AG04449 (cell line): ENCODE measurements around the gene NUDT2.

Experiments used
- CTCF ChIA-PET: fragments of 350-600 bp; formaldehyde crosslinking; extraction: SDS; loops from one replicate; lab custom pipeline; 2021; ENCODE audit warnings: antibody characterized with exemption; lab: Yijun Ruan, JAX
- POLR2A ChIA-PET: fragments of 400-600, 350-600 bp; formaldehyde crosslinking; extraction: SDS; loops from one replicate; lab custom pipeline; 2020; ENCODE audit warnings: antibody characterized with exemption, inconsistent platforms; lab: Yijun Ruan, JAX
- DNase-seq: peaks from one replicate; pipeline ENCODE4 v3.0.0-alpha.2; 2010; ENCODE audit warnings: low read depth, low spot score
- H3K4me3 ChIP-seq: 2 replicates; pipeline ENCODE4 v1.5.1; 2011; ENCODE audit warnings: low read depth, mild to moderate bottlenecking, control low read depth, low read length
- TF ChIP-seq, protein P1 (sequence below): IDR thresholded peaks from one replicate; pipeline ENCODE4 v1.5.1; 2011; ENCODE audit warnings: mild to moderate bottlenecking, moderate library complexity, low read length, control low read depth, inconsistent platforms; ENCODE audit not compliant: insufficient read depth; ENCODE audit errors: missing control alignments

NUDT2 gene

GRCh38 chr9:34381323-34381722 is 52.0 kb downstream of the NUDT2 start:
- TF ChIP-seq, protein P1, sequence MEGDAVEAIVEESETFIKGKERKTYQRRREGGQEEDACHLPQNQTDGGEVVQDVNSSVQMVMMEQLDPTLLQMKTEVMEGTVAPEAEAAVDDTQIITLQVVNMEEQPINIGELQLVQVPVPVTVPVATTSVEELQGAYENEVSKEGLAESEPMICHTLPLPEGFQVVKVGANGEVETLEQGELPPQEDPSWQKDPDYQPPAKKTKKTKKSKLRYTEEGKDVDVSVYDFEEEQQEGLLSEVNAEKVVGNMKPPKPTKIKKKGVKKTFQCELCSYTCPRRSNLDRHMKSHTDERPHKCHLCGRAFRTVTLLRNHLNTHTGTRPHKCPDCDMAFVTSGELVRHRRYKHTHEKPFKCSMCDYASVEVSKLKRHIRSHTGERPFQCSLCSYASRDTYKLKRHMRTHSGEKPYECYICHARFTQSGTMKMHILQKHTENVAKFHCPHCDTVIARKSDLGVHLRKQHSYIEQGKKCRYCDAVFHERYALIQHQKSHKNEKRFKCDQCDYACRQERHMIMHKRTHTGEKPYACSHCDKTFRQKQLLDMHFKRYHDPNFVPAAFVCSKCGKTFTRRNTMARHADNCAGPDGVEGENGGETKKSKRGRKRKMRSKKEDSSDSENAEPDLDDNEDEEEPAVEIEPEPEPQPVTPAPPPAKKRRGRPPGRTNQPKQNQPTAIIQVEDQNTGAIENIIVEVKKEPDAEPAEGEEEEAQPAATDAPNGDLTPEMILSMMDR: no peak
- peak overlapping the region; percentile 56 for H3K4me3 ChIP-seq
- ChIA-PET POLR2A (no interaction called here), CTCF (interaction anchor here (0.8 to 8.7 kb wide), 8 partner anchors 11 to 223 kb away, joined by 3 to 154 read pairs (median 9); no protein-coding TSS in a partner anchor)
- DNase-seq: no peak

GRCh38 chr9:34382054-34382453 is 52.7 kb downstream of the NUDT2 start:
- ChIA-PET POLR2A (no interaction called here), CTCF (interaction anchor here (0.8 to 8.7 kb wide), 5 partner anchors 12 to 210 kb away, joined by 3 to 154 read pairs (median 3); no protein-coding TSS in a partner anchor)
- DNase-seq: no peak
- no peak overlapping the region for H3K4me3 ChIP-seq
- TF ChIP-seq, protein P1: no peak

DNA sequence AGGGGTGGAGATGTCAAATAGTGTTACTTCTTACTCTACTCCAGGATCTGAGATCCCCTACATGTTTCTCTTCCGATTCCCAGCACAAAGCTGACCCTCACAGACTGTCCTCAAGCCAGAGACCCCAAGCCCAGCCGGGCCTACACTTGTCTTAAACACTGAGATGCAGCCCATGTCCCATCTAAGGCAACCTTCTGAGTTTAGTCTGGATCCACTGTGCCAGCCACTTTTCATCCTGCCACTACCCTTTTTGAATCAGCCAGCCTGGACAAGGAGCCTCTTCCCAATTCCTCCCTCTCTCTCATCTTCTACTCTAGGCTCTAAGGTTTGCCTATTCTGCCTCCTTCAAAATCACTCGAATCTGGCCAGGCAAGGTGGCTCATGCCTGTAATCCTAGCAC is 53.5 kb downstream of the NUDT2 start:
- DNase-seq: no peak
- CTCF ChIA-PET: interaction anchor here (0.8 to 8.7 kb wide), 3 partner anchors 13 to 50 kb away, joined by 3 to 154 read pairs (median 41); no protein-coding TSS in a partner anchor
- no peak overlapping the region for H3K4me3 ChIP-seq
- POLR2A ChIA-PET: no interaction called here
- TF ChIP-seq, protein P1: no peak

DNA sequence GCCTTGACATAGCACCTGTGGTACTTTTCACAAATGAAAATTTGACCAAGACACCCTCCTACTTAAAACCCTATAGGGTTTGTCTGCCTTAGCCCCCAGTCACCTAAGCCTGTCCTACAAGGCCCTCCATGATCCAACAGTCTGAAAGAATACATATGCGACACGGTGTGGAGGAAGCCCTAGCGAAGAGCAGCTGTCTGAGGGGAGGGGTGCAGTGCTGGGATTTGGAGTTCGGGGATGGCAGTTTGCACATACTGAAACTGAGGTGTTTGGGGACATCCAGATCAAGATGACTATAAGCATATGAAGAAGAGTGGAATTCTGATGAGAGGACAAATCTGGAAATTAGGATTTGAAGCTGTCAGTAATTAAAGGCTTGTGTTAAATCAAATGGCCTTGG is 54.5 kb downstream of the NUDT2 start:
- TF ChIP-seq, protein P1: no peak
- ChIA-PET POLR2A (no interaction called here), CTCF (interaction anchor here (0.9 kb wide), 1 partner anchor 20 kb away, joined by 5 read pairs; no protein-coding TSS in a partner anchor)
- no peak overlapping the region for H3K4me3 ChIP-seq
- DNase-seq: no peak

DNA sequence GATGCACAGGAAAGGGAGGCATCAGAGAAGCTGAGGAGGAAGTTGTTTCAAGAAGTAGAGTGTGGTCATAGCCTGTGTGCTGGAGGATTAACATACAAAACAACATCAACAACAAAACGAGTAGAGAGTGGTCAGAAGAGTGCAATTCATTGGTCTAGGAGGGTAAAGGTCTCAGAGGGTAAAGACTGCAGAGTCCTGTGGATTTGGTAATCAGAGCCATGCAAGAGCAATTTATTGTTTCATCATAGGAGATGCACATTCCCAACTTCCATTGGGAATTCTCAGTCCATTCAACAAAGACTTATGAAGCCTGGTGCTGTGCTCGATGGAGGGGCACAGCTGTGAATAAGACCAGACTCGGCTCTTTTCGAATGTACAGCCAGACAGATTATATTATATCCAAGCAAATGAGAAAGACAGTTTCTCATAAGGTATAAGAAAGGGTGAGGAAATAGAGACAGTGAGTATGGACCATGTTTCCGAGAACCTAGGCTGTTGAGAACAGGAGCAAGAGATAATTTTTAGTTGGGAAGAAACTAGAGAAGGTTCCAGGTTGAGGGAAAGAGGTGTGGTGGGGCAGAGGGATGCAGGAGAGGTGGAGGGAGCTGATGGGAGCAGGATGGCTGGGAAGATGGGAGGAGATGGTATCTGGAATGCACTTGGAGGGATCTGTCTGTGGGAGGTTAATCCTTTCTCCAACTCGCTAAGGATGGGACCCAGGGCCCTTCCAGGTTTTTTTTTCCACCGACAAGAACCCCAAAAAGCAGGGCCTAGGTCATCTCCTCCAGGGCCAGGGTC is 55.2 kb downstream of the NUDT2 start:
- POLR2A ChIA-PET: no interaction called here
- DNase-seq: no peak
- CTCF ChIA-PET: interaction anchor here (0.9 kb wide), 1 partner anchor 20 kb away, joined by 5 read pairs; no protein-coding TSS in a partner anchor

More for the DNA sequence above, 55.2 kb downstream of the NUDT2 start:
- no peak overlapping the region for H3K4me3 ChIP-seq
- TF ChIP-seq, protein P1: no peak
